Measurements from ENCODE around the gene ACTA1.

DNA sequence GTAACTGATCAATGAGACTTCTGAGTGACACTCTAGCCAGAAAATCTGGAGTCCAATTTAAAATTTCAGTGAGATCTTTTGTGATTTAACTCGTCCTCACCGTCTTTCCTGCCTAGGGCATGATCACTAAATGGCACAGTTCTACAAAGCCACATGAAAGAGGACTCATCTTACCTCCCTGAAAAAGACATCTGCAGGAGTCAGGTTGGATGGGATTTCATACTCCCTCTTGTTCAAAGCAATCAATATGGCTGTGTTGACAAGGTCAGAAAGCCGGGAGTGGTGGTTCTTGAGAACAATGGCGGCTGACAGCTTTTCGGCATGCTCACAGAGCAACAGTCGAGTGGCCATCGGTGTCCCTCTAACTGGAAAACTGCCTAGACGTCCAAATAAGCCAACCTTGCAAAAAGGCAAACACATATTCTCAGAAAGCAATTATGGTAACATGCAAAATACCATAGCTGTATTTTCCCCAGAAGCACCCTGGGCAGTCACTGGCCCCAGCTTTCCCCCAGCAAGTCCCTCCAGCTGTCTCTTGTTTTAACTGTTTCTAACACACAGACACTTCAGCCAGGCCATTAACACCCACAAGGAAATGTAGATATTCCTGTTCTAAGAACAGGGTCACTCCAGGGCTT is 36.6 kb upstream of the ACTA1 start:
- TF ChIP-seq POLR2AphosphoS5 (IDR thresholded peaks at IDR 0.05; ENCODE audit: low read depth, low read length) (no peak), TCF7L2 (IDR thresholded peaks at IDR 0.05; ENCODE audit: low read depth, low read length) (no peak), SIN3A (IDR thresholded peaks at IDR 0.05; ENCODE audit: borderline replicate concordance, insufficient read depth, low read depth, low read length) (no peak)
- TF ChIP-seq, protein P1, sequence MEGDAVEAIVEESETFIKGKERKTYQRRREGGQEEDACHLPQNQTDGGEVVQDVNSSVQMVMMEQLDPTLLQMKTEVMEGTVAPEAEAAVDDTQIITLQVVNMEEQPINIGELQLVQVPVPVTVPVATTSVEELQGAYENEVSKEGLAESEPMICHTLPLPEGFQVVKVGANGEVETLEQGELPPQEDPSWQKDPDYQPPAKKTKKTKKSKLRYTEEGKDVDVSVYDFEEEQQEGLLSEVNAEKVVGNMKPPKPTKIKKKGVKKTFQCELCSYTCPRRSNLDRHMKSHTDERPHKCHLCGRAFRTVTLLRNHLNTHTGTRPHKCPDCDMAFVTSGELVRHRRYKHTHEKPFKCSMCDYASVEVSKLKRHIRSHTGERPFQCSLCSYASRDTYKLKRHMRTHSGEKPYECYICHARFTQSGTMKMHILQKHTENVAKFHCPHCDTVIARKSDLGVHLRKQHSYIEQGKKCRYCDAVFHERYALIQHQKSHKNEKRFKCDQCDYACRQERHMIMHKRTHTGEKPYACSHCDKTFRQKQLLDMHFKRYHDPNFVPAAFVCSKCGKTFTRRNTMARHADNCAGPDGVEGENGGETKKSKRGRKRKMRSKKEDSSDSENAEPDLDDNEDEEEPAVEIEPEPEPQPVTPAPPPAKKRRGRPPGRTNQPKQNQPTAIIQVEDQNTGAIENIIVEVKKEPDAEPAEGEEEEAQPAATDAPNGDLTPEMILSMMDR (IDR thresholded peaks at IDR 0.05), result no peak
- TF ChIP-seq, protein P2, sequence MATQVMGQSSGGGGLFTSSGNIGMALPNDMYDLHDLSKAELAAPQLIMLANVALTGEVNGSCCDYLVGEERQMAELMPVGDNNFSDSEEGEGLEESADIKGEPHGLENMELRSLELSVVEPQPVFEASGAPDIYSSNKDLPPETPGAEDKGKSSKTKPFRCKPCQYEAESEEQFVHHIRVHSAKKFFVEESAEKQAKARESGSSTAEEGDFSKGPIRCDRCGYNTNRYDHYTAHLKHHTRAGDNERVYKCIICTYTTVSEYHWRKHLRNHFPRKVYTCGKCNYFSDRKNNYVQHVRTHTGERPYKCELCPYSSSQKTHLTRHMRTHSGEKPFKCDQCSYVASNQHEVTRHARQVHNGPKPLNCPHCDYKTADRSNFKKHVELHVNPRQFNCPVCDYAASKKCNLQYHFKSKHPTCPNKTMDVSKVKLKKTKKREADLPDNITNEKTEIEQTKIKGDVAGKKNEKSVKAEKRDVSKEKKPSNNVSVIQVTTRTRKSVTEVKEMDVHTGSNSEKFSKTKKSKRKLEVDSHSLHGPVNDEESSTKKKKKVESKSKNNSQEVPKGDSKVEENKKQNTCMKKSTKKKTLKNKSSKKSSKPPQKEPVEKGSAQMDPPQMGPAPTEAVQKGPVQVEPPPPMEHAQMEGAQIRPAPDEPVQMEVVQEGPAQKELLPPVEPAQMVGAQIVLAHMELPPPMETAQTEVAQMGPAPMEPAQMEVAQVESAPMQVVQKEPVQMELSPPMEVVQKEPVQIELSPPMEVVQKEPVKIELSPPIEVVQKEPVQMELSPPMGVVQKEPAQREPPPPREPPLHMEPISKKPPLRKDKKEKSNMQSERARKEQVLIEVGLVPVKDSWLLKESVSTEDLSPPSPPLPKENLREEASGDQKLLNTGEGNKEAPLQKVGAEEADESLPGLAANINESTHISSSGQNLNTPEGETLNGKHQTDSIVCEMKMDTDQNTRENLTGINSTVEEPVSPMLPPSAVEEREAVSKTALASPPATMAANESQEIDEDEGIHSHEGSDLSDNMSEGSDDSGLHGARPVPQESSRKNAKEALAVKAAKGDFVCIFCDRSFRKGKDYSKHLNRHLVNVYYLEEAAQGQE (IDR thresholded peaks at IDR 0.05; ENCODE audit: insufficient read depth in 1 of 2, low read depth in 2 of 2, low read length in 1 of 2), result no peak
